Neural progenitor cell (in vitro differentiated cells): ENCODE data around the gene CRNN. TPM values are rescaled to one million over a fixed set of nuclear protein-coding genes. Genes with fewer than 3 reads are reported as not detected.

ENCODE experiments used
- small RNA-seq: library from RNA; depleted of rRNA; stranded (forward); fragments of <200 nt; gene quantifications from one replicate; pipeline ENCODE3, GENCODE V24; 2015
- total RNA-seq: library from RNA; depleted of rRNA; stranded (reverse); fragments of >200 nt; gene quantifications from 2 replicates; pipeline ENCODE4 v1.2.3, GENCODE V29; 2015; ENCODE audit warnings: low replicate concordance

CRNN gene
- total RNA-seq, 1 donor from 2014 or later: not detected

Small RNA genes lying within 50 kb of the gene (small RNA-seq; reads per million reads assigned to genes)
- not detected for gene HMGN3P1

Other genes with a start within 250 kb of the CRNN start
- not detected in 2 replicates for gene HRNR, start 190.1 kb downstream of the CRNN start, total RNA-seq
- not detected in 2 replicates for gene FLG, start 89.0 kb downstream of the CRNN start, total RNA-seq
- gene FLG2, start 54.3 kb downstream of the CRNN start, total RNA-seq: not detected in 2 replicates
- gene LCE5A, start 96.5 kb upstream of the CRNN start, total RNA-seq: not detected in 2 replicates
- not detected in 2 replicates for gene CRCT1, start 100.2 kb upstream of the CRNN start, total RNA-seq
- not detected in 2 replicates for gene LCE3E, start 152.5 kb upstream of the CRNN start, total RNA-seq
- gene LCE3D, start 166.3 kb upstream of the CRNN start, total RNA-seq: not detected in 2 replicates
- not detected in 2 replicates for gene LCE3C, start 186.0 kb upstream of the CRNN start, total RNA-seq
- not detected in 2 replicates for gene LCE3B, start 199.5 kb upstream of the CRNN start, total RNA-seq
- gene LCE3A, start 208.8 kb upstream of the CRNN start, total RNA-seq: not detected in 2 replicates
- not detected in 2 replicates for gene LCE2D, start 249.1 kb upstream of the CRNN start, total RNA-seq